Smooth muscle cell (in vitro differentiated cells): ENCODE data around the gene MINK1. TPM values are rescaled to one million over a fixed set of nuclear protein-coding genes. Genes with fewer than 3 reads are reported as not detected.

Experiments used
- DNase-seq: peaks from one replicate; lab custom pipeline; 2025; ENCODE audit not compliant: unreplicated experiment; lab: John Stamatoyannopoulos, UW
- H2AFZ ChIP-seq: fragments of 200-600 bp; sonication (generic); 2 replicates; pipeline ENCODE4 v1.6.0; 2016; ENCODE audit warnings: antibody characterized with exemption, low read depth, mild to moderate bottlenecking
- H3F3A ChIP-seq: fragments of 200-600 bp; sonication (generic); 2 replicates; pipeline ENCODE4 v1.6.0; 2017; ENCODE audit warnings: antibody characterized with exemption, low read depth
- H3K27ac ChIP-seq: fragments of 200-600 bp; sonication (generic); 2 replicates; pipeline ENCODE4 v1.5.1; 2016; ENCODE audit warnings: low read depth, mild to moderate bottlenecking
- H3K27me3 ChIP-seq: fragments of 200-600 bp; sonication (generic); 2 replicates; pipeline ENCODE4 v1.6.1; 2016; ENCODE audit warnings: low read depth, mild to moderate bottlenecking
- H3K36me3 ChIP-seq: fragments of 200-600 bp; sonication (generic); 2 replicates; pipeline ENCODE4 v1.5.1; 2016; ENCODE audit warnings: low read depth
- H3K4me1 ChIP-seq: fragments of 200-600 bp; sonication (generic); 2 replicates; pipeline ENCODE4 v1.5.1; 2016; ENCODE audit warnings: low read depth
- H3K4me2 ChIP-seq: fragments of 200-600 bp; sonication (generic); 2 replicates; pipeline ENCODE4 v1.6.0; 2016; ENCODE audit warnings: mild to moderate bottlenecking
- H3K4me3 ChIP-seq: fragments of 200-600 bp; sonication (generic); 2 replicates; pipeline ENCODE4 v1.5.1; 2016; ENCODE audit warnings: mild to moderate bottlenecking
- H3K79me2 ChIP-seq: fragments of 200-600 bp; sonication (generic); 2 replicates; pipeline ENCODE4 v1.6.0; 2016; ENCODE audit warnings: low read depth, mild to moderate bottlenecking
- H3K9ac ChIP-seq: fragments of 200-600 bp; sonication (generic); 2 replicates; pipeline ENCODE4 v1.6.0; 2016; ENCODE audit warnings: low read depth
- H3K9me3 ChIP-seq: fragments of 200-600 bp; sonication (generic); replicated peaks from 2 replicates; pipeline ENCODE4 v1.5.1; 2016; ENCODE audit warnings: low read depth
- H4K20me1 ChIP-seq: fragments of 200-600 bp; sonication (generic); 2 replicates; pipeline ENCODE4 v1.6.0; 2016; ENCODE audit warnings: low read depth
- WGBS: methylation state at CpG from one replicate; pipeline ENCODE4 v1.1.7; 2016; ENCODE audit warnings: low lambda C conversion rate; 5-methylcytosine and 5-hydroxymethylcytosine counted together
- polyA plus RNA-seq: library from polyadenylated mRNA; unstranded; fragments of >200 nt; fragmentation: Nextera tagmentation; extraction: Ambion mirVana; gene quantifications from 2 replicates; pipeline ENCODE4 v1.2.1, GENCODE V29; 2016
- total RNA-seq: library from RNA; depleted of rRNA; stranded (reverse); fragments of >200 nt; gene quantifications from 2 replicates; pipeline ENCODE4 v1.2.3, GENCODE V29; 2014
- TF ChIP-seq, protein P1 (sequence below): fragments of 200-600 bp; sonication (generic); IDR thresholded peaks from 2 replicates; pipeline ENCODE4 v1.5.1; 2017; ENCODE audit warnings: borderline replicate concordance, mild to moderate bottlenecking, antibody characterized with exemption; ENCODE audit not compliant: insufficient read depth, poor library complexity, severe bottlenecking

MINK1 gene
- total and polyA plus RNA-seq, 2 experiments from 2014 or later, result 26.6 to 26.8 TPM

DNA sequence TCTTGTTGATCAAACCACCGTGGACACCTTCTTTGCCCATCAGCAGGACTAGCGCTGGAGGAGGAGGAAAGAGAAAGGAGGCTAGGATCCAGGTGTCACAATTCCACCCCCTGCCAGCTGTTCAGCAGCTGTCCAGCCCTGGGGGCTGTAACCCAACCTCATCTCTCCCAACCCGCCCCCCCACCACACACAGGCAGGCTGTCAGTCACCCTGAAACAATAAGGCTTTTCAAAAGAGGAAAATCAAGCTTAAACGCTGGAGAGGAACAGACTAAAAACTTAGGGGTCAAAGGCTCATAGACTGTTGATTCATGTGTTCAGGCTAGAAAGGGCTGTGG, 112.8 kb downstream of the MINK1 start:
- H3K4me1 ChIP-seq, result peaks cover 28% of the 10 kb centered on the region

DNA sequence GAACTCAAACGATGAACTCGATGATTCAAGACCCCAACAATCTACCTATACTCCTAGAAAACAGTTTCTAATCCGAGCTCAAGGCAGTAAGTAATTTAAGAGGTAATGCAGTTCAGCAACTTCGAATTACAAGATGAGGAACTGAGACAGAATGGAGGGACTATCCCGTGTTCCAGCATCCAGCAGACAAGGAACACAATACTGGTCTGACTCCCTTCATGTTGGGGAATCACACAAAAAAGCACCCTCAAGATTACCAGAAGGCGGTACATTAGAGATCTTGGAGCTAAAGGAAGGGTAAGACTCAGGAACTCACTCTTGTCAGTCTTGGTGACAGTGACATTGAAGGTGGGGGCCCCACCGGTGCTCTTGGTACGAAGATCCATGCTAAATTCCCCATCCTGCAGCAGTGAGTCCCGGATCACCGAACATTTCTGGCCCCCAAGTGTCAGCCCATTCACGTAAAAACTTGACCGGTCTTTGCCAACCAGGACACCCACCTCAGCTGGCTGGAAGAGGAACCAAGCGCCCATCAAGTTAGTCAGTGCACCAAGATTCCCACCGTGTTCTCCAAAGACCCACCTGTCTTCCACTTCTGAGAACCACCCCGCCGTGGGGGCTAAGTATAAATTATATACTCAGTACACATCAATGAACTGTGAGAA, 113.3 kb downstream of the MINK1 start:
- H3K4me1 ChIP-seq, result peaks cover 28% of the 10 kb centered on the region
- no peaks in the 10 kb centered on the region for H3K36me3 ChIP-seq
- peaks cover 45% of the 10 kb centered on the region for H3F3A ChIP-seq
- peak overlapping the region; percentile 94 for H3K9ac ChIP-seq
- H3K27ac ChIP-seq, result peak overlapping the region; percentile 96
- peaks cover 40% of the 10 kb centered on the region for H4K20me1 ChIP-seq
- peak overlapping the region; percentile 96 for H3K4me3 ChIP-seq
- peak overlapping the region; percentile 90 for H3K4me2 ChIP-seq
- no peak overlapping the region for H2AFZ ChIP-seq
- 57% methylated on average over 16 of the region's 16 CpGs for WGBS
- H3K79me2 ChIP-seq, result peaks cover 60% of the 10 kb centered on the region
- DNase-seq, result no peak
- no peaks in the 10 kb centered on the region for H3K27me3 ChIP-seq
- no peaks in the 10 kb centered on the region for H3K9me3 ChIP-seq
- TF ChIP-seq, protein P1, sequence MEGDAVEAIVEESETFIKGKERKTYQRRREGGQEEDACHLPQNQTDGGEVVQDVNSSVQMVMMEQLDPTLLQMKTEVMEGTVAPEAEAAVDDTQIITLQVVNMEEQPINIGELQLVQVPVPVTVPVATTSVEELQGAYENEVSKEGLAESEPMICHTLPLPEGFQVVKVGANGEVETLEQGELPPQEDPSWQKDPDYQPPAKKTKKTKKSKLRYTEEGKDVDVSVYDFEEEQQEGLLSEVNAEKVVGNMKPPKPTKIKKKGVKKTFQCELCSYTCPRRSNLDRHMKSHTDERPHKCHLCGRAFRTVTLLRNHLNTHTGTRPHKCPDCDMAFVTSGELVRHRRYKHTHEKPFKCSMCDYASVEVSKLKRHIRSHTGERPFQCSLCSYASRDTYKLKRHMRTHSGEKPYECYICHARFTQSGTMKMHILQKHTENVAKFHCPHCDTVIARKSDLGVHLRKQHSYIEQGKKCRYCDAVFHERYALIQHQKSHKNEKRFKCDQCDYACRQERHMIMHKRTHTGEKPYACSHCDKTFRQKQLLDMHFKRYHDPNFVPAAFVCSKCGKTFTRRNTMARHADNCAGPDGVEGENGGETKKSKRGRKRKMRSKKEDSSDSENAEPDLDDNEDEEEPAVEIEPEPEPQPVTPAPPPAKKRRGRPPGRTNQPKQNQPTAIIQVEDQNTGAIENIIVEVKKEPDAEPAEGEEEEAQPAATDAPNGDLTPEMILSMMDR, result no peak

More for the DNA sequence above, 112.8 kb downstream of the MINK1 start:
- H3K4me3 ChIP-seq, result peak overlapping the region; percentile 96
- peaks cover 42% of the 10 kb centered on the region for H3F3A ChIP-seq
- H3K36me3 ChIP-seq, result no peaks in the 10 kb centered on the region
- H3K9me3 ChIP-seq, result no peaks in the 10 kb centered on the region
- H3K4me2 ChIP-seq, result peak overlapping the region; percentile 90
- H3K79me2 ChIP-seq, result peaks cover 65% of the 10 kb centered on the region
- H3K27me3 ChIP-seq, result no peaks in the 10 kb centered on the region
- DNase-seq, result no peak
- peak overlapping the region; percentile 96 for H3K27ac ChIP-seq
- peaks cover 40% of the 10 kb centered on the region for H4K20me1 ChIP-seq
- H3K9ac ChIP-seq, result peak overlapping the region; percentile 94
- TF ChIP-seq, protein P1, result no peak
- no peak overlapping the region for H2AFZ ChIP-seq
- 63% methylated on average over 4 of the region's 4 CpGs for WGBS

DNA sequence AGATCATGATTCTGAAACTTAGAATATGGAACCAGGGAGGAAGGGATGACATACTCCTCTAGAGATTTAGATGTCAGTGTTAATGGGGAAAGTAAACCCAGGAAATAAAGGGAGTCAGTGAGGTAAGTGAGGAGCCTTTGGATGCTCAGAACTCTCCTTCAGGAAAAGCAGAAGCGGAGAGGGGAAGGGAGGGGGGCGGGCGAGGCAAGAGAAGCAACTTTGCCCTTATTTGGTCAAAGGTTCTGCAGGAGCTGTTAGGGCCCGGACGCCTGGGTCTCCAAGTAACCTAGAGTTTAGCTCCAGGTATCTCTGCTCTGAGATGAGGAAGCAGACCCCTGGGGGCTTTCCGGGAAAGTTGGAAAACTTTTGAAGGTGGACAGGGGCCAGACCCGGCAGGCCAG, 113.9 kb downstream of the MINK1 start:
- Histone ChIP-seq H3K27me3 (no peaks in the 10 kb centered on the region), H3K79me2 (peaks cover 54% of the 10 kb centered on the region), H2AFZ (no peak overlapping the region), H3K9me3 (no peaks in the 10 kb centered on the region), H4K20me1 (peaks cover 37% of the 10 kb centered on the region), H3K27ac (peak overlapping the region; percentile 96), H3K36me3 (no peaks in the 10 kb centered on the region), H3K4me2 (peak overlapping the region; percentile 90), H3K4me3 (peak overlapping the region; percentile 96), H3K4me1 (peaks cover 29% of the 10 kb centered on the region), H3F3A (peaks cover 41% of the 10 kb centered on the region), H3K9ac (peak overlapping the region; percentile 94)
- no peak for DNase-seq
- TF ChIP-seq, protein P1, result no peak
- 0% methylated on average over 6 of the region's 7 CpGs for WGBS

Other genes starting within 250 kb of the MINK1 start
- gene SMTNL2, start 248.8 kb upstream of the MINK1 start, total RNA-seq, result 5.0 and 5.1 TPM in 2 replicates
- gene SMTNL2, start 248.8 kb upstream of the MINK1 start, polyA plus RNA-seq, result 8.3 and 14.8 TPM in 2 replicates
- not detected in 2 replicates for gene ALOX15, start 191.7 kb upstream of the MINK1 start, total RNA-seq
- gene ALOX15, start 191.7 kb upstream of the MINK1 start, polyA plus RNA-seq, result 0.32 TPM in 1 of 2 replicates, not detected in the other
- 11.6 and 32.0 TPM in 2 replicates for gene PELP1, start 129.2 kb upstream of the MINK1 start, total RNA-seq
- gene PELP1, start 129.2 kb upstream of the MINK1 start, polyA plus RNA-seq, result 31.1 and 33.6 TPM in 2 replicates
- 1.1 and 4.0 TPM in 2 replicates for gene ARRB2, start 122.7 kb upstream of the MINK1 start, total RNA-seq
- 6.6 and 7.6 TPM in 2 replicates for gene ARRB2, start 122.7 kb upstream of the MINK1 start, polyA plus RNA-seq
- 10.9 and 25.0 TPM in 2 replicates for gene MED11, start 101.9 kb upstream of the MINK1 start, total RNA-seq
- 20.4 and 34.1 TPM in 2 replicates for gene MED11, start 101.9 kb upstream of the MINK1 start, polyA plus RNA-seq
- not detected in 2 replicates for gene ZMYND15, start 93.5 kb upstream of the MINK1 start, total RNA-seq
- gene ZMYND15, start 93.5 kb upstream of the MINK1 start, polyA plus RNA-seq, result 0.54 TPM in 1 of 2 replicates, not detected in the other
- 2.4 and 3.2 TPM in 2 replicates for gene CXCL16, start 93.4 kb upstream of the MINK1 start, total RNA-seq
- 2.3 and 9.2 TPM in 2 replicates for gene CXCL16, start 93.4 kb upstream of the MINK1 start, polyA plus RNA-seq
- gene TM4SF5, start 61.5 kb upstream of the MINK1 start, total RNA-seq, result not detected in 2 replicates
- gene TM4SF5, start 61.5 kb upstream of the MINK1 start, polyA plus RNA-seq, result not detected in 2 replicates
- not detected in 2 replicates for gene VMO1, start 47.0 kb upstream of the MINK1 start, total RNA-seq
- gene VMO1, start 47.0 kb upstream of the MINK1 start, polyA plus RNA-seq, result 0.44 and 0.94 TPM in 2 replicates
- not detected in 2 replicates for gene GLTPD2, start 44.4 kb upstream of the MINK1 start, total RNA-seq
- gene GLTPD2, start 44.4 kb upstream of the MINK1 start, polyA plus RNA-seq, result 0.82 and 0.89 TPM in 2 replicates
- gene PSMB6, start 37.2 kb upstream of the MINK1 start, total RNA-seq, result 139 and 162 TPM in 2 replicates
- gene PSMB6, start 37.2 kb upstream of the MINK1 start, polyA plus RNA-seq, result 434 and 438 TPM in 2 replicates
- 19.9 and 20.3 TPM in 2 replicates for gene PLD2, start 26.2 kb upstream of the MINK1 start, total RNA-seq
- gene PLD2, start 26.2 kb upstream of the MINK1 start, polyA plus RNA-seq, result 9.9 and 26.4 TPM in 2 replicates
- 5.0 and 9.9 TPM in 2 replicates for gene C17orf107, start 66.2 kb downstream of the MINK1 start, total RNA-seq
- gene C17orf107, start 66.2 kb downstream of the MINK1 start, polyA plus RNA-seq, result 10.7 and 14.1 TPM in 2 replicates
- gene CHRNE, start 69.8 kb downstream of the MINK1 start, total RNA-seq, result 1.7 and 4.3 TPM in 2 replicates
- 0.83 and 2.7 TPM in 2 replicates for gene CHRNE, start 69.8 kb downstream of the MINK1 start, polyA plus RNA-seq
- not detected in 2 replicates for gene GP1BA, start 98.9 kb downstream of the MINK1 start, total RNA-seq
- gene GP1BA, start 98.9 kb downstream of the MINK1 start, polyA plus RNA-seq, result 0.07 and 0.41 TPM in 2 replicates
- 29.9 and 39.3 TPM in 2 replicates for gene SLC25A11, start 106.7 kb downstream of the MINK1 start, total RNA-seq
- gene SLC25A11, start 106.7 kb downstream of the MINK1 start, polyA plus RNA-seq, result 64.9 and 67.5 TPM in 2 replicates
- gene RNF167, start 106.9 kb downstream of the MINK1 start, total RNA-seq, result 23.7 and 39.6 TPM in 2 replicates
- gene RNF167, start 106.9 kb downstream of the MINK1 start, polyA plus RNA-seq, result 59.4 and 61.6 TPM in 2 replicates
- 681 and 838 TPM in 2 replicates for gene PFN1, start 115.2 kb downstream of the MINK1 start, total RNA-seq
- 1,482 and 1,485 TPM in 2 replicates for gene PFN1, start 115.2 kb downstream of the MINK1 start, polyA plus RNA-seq
- 2.4 and 5.9 TPM in 2 replicates for gene ENO3, start 117.8 kb downstream of the MINK1 start, total RNA-seq
- 13.1 and 14.5 TPM in 2 replicates for gene ENO3, start 117.8 kb downstream of the MINK1 start, polyA plus RNA-seq
- 59.8 and 70.7 TPM in 2 replicates for gene SPAG7, start 134.5 kb downstream of the MINK1 start, total RNA-seq
- gene SPAG7, start 134.5 kb downstream of the MINK1 start, polyA plus RNA-seq, result 187 and 192 TPM in 2 replicates
- 5.1 and 11.8 TPM in 2 replicates for gene CAMTA2, start 154.3 kb downstream of the MINK1 start, total RNA-seq
- gene CAMTA2, start 154.3 kb downstream of the MINK1 start, polyA plus RNA-seq, result 26.2 and 33.0 TPM in 2 replicates
- gene INCA1, start 164.2 kb downstream of the MINK1 start, total RNA-seq, result 0.36 TPM in 1 of 2 replicates, not detected in the other
- 1.4 TPM in 2 replicates for gene INCA1, start 164.2 kb downstream of the MINK1 start, polyA plus RNA-seq
- 20.9 and 22.3 TPM in 2 replicates for gene KIF1C, start 164.6 kb downstream of the MINK1 start, total RNA-seq
- gene KIF1C, start 164.6 kb downstream of the MINK1 start, polyA plus RNA-seq, result 36.2 and 52.3 TPM in 2 replicates
- gene SLC52A1, start 202.1 kb downstream of the MINK1 start, total RNA-seq, result 0.31 and 1.7 TPM in 2 replicates
- gene SLC52A1, start 202.1 kb downstream of the MINK1 start, polyA plus RNA-seq, result 0.21 and 0.31 TPM in 2 replicates
- gene ZFP3, start 245.1 kb downstream of the MINK1 start, total RNA-seq, result 0.22 and 0.27 TPM in 2 replicates
- gene ZFP3, start 245.1 kb downstream of the MINK1 start, polyA plus RNA-seq, result 0.13 and 0.56 TPM in 2 replicates